Neural progenitor cell (in vitro differentiated cells): ENCODE measurements around the gene PTBP3. TPM values are rescaled to one million over a fixed set of nuclear protein-coding genes. Genes with fewer than 3 reads are reported as not detected.

ENCODE experiments used
- DNase-seq: peaks from one replicate; pipeline ENCODE4 v3.0.0-alpha.2; 2016; ENCODE audit warnings: low spot score
- H2AFZ ChIP-seq: fragments of 200-600 bp; sonication (generic); replicated peaks from 2 replicates; pipeline ENCODE4 v1.6.1; 2016; ENCODE audit warnings: antibody characterized with exemption
- H3F3A ChIP-seq: fragments of 200-600 bp; sonication (generic); 2 replicates; pipeline ENCODE4 v1.6.1; 2016; ENCODE audit warnings: antibody characterized with exemption, low read depth
- H3K27ac ChIP-seq: fragments of 200-600 bp; sonication (generic); 2 replicates; pipeline ENCODE4 v1.5.1; 2016; ENCODE audit warnings: mild to moderate bottlenecking
- H3K27me3 ChIP-seq: fragments of 200-600 bp; sonication (generic); 2 replicates; pipeline ENCODE4 v1.6.1; 2016; ENCODE audit warnings: mild to moderate bottlenecking, moderate library complexity
- H3K36me3 ChIP-seq: fragments of 200-600 bp; sonication (generic); 2 replicates; pipeline ENCODE4 v1.5.1; 2016
- H3K4me1 ChIP-seq: fragments of 200-600 bp; sonication (generic); 2 replicates; pipeline ENCODE4 v1.6.1; 2016; ENCODE audit warnings: mixed run types
- H3K4me2 ChIP-seq: fragments of 200-600 bp; sonication (generic); 2 replicates; pipeline ENCODE4 v1.6.1; 2016
- H3K4me3 ChIP-seq: fragments of 200-600 bp; sonication (generic); 2 replicates; pipeline ENCODE4 v1.5.1; 2016
- H3K79me2 ChIP-seq: fragments of 200-600 bp; sonication (generic); 2 replicates; pipeline ENCODE4 v1.6.1; 2016; ENCODE audit warnings: low read depth
- H3K9ac ChIP-seq: fragments of 200-600 bp; sonication (generic); 2 replicates; pipeline ENCODE4 v1.6.1; 2016
- H3K9me3 ChIP-seq: fragments of 200-600 bp; sonication (generic); 2 replicates; pipeline ENCODE4 v1.5.1; 2016; ENCODE audit warnings: low read depth
- H4K20me1 ChIP-seq: fragments of 200-600 bp; sonication (generic); 2 replicates; pipeline ENCODE4 v1.6.1; 2016; ENCODE audit warnings: low read depth
- H3K27ac Mint-ChIP-seq: 3 replicates; pipeline ENCODE4 v1.8.0; 2021; ENCODE audit warnings: mixed read lengths
- H3K27me3 Mint-ChIP-seq: 2 replicates; pipeline ENCODE4 v1.8.0; 2022; ENCODE audit warnings: low read depth, mild to moderate bottlenecking, inconsistent platforms, moderate library complexity, mixed read lengths; ENCODE audit not compliant: insufficient read depth
- H3K36me3 Mint-ChIP-seq: 3 replicates; pipeline ENCODE4 v1.8.0; 2021; ENCODE audit warnings: mixed read lengths
- H3K4me1 Mint-ChIP-seq: 3 replicates; pipeline ENCODE4 v1.8.0; 2021; ENCODE audit warnings: mixed read lengths
- H3K4me3 Mint-ChIP-seq: 3 replicates; pipeline ENCODE4 v1.8.0; 2021; ENCODE audit warnings: mild to moderate bottlenecking, moderate library complexity, mixed read lengths
- H3K9me3 Mint-ChIP-seq: 3 replicates; pipeline ENCODE4 v1.8.0; 2020; ENCODE audit warnings: mixed read lengths
- EZH2 ChIP-seq: fragments of 200-600 bp; sonication (generic); IDR thresholded peaks from 2 replicates; pipeline ENCODE4 v1.6.1; 2017; ENCODE audit warnings: antibody characterized with exemption, mild to moderate bottlenecking, moderate library complexity
- EZH2phosphoT487 ChIP-seq: fragments of 200-600 bp; sonication (generic); IDR thresholded peaks from 2 replicates; pipeline ENCODE4 v1.6.1; 2017; ENCODE audit warnings: antibody characterized with exemption
- total RNA-seq: library from RNA; depleted of rRNA; stranded (reverse); fragments of >200 nt; gene quantifications from 2 replicates; pipeline ENCODE4 v1.2.3, GENCODE V29; 2015; ENCODE audit warnings: low replicate concordance
- TF ChIP-seq, protein P1 (sequence below): fragments of 200-600 bp; sonication (generic); IDR thresholded peaks from 2 replicates; pipeline ENCODE4 v1.5.1; 2017; ENCODE audit warnings: antibody characterized with exemption, mild to moderate bottlenecking

The PTBP3 gene
- total RNA-seq, 1 donor from 2014 or later, result 84.7 TPM

- no peak overlapping the region for H3K4me3 Mint-ChIP-seq
- peaks cover 6% of the 10 kb centered on the region for H3K36me3 ChIP-seq
- no peaks in the 10 kb centered on the region for H3K9me3 ChIP-seq
- no peak overlapping the region for H3K9ac ChIP-seq
- no peaks in the 10 kb centered on the region for H3K27me3 ChIP-seq
- peaks cover 24% of the 10 kb centered on the region for H4K20me1 ChIP-seq
- H3K27ac Mint-ChIP-seq, result no peak overlapping the region
- peaks cover 8% of the 10 kb centered on the region for H3K4me1 Mint-ChIP-seq
- TF ChIP-seq EZH2phosphoT487 (no peak), EZH2 (no peak)
- TF ChIP-seq, protein P1, sequence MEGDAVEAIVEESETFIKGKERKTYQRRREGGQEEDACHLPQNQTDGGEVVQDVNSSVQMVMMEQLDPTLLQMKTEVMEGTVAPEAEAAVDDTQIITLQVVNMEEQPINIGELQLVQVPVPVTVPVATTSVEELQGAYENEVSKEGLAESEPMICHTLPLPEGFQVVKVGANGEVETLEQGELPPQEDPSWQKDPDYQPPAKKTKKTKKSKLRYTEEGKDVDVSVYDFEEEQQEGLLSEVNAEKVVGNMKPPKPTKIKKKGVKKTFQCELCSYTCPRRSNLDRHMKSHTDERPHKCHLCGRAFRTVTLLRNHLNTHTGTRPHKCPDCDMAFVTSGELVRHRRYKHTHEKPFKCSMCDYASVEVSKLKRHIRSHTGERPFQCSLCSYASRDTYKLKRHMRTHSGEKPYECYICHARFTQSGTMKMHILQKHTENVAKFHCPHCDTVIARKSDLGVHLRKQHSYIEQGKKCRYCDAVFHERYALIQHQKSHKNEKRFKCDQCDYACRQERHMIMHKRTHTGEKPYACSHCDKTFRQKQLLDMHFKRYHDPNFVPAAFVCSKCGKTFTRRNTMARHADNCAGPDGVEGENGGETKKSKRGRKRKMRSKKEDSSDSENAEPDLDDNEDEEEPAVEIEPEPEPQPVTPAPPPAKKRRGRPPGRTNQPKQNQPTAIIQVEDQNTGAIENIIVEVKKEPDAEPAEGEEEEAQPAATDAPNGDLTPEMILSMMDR, result no peak
- no peak for DNase-seq
- no peaks in the 10 kb centered on the region for H3F3A ChIP-seq
- no peaks in the 10 kb centered on the region for H3K4me1 ChIP-seq
- H3K27me3 Mint-ChIP-seq, result no peaks in the 10 kb centered on the region
- no peak overlapping the region for H2AFZ ChIP-seq
- peaks cover 99% of the 10 kb centered on the region for H3K79me2 ChIP-seq
- no peak overlapping the region for H3K4me2 ChIP-seq
- no peak overlapping the region for H3K27ac ChIP-seq
- peaks cover 44% of the 10 kb centered on the region for H3K36me3 Mint-ChIP-seq
- H3K9me3 Mint-ChIP-seq, result peaks cover 9% of the 10 kb centered on the region
- no peak overlapping the region for H3K4me3 ChIP-seq
Measured at GRCh38 chr9:112295174-112295573, 38.2 kb downstream of the PTBP3 start.

DNA sequence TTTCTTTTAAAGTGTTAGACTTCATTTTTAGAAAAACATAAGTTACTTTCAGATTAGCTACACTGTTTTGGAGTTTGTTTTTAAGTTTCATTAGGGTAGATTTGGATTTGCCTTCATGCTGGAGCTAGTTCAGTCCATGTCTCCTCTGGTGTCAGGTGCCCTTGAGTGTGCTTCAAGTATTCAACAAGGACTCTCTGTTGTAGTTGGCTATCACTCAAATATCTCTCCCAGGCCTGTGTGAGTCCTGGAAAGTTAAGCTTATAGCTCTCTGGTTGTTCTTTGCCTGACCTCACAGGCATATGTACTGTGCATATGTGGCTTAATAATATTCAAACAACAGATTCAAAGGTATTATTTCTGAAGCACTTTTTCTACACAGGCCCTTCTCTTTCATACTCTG lies 45.4 kb downstream of the PTBP3 start:
- H3K4me3 Mint-ChIP-seq, result no peak overlapping the region

GRCh38 chr9:112286926-112287325 lies 46.5 kb downstream of the PTBP3 start:
- H3K4me3 ChIP-seq, result no peak overlapping the region
- DNase-seq, result no peak
- Mint-ChIP-seq H3K27me3 (peaks cover 5% of the 10 kb centered on the region), H3K4me1 (no peaks in the 10 kb centered on the region), H3K27ac (no peak overlapping the region), H3K4me3 (no peak overlapping the region), H3K9me3 (peaks cover 52% of the 10 kb centered on the region), H3K36me3 (peaks cover 61% of the 10 kb centered on the region)
- H3K4me2 ChIP-seq, result no peak overlapping the region
- H3K27me3 ChIP-seq, result no peaks in the 10 kb centered on the region
- H3K27ac ChIP-seq, result no peak overlapping the region
- H3K9ac ChIP-seq, result no peak overlapping the region
- no peak for TF ChIP-seq EZH2phosphoT487
- TF ChIP-seq, protein P1, result no peak
- TF ChIP-seq EZH2, result no peak
- peaks cover 48% of the 10 kb centered on the region for H3K79me2 ChIP-seq
- H3F3A ChIP-seq, result peaks cover 5% of the 10 kb centered on the region
- H3K4me1 ChIP-seq, result peaks cover 8% of the 10 kb centered on the region
- no peak overlapping the region for H2AFZ ChIP-seq
- peaks cover 4% of the 10 kb centered on the region for H3K9me3 ChIP-seq
- H3K36me3 ChIP-seq, result peaks cover 27% of the 10 kb centered on the region
- H4K20me1 ChIP-seq, result no peaks in the 10 kb centered on the region

More for the DNA sequence above, 45.4 kb downstream of the PTBP3 start:
- H2AFZ ChIP-seq, result no peak overlapping the region
- Mint-ChIP-seq H3K9me3 (peaks cover 50% of the 10 kb centered on the region), H3K4me1 (no peaks in the 10 kb centered on the region), H3K27ac (no peak overlapping the region), H3K27me3 (peaks cover 5% of the 10 kb centered on the region), H3K36me3 (peaks cover 66% of the 10 kb centered on the region)
- H3K27ac ChIP-seq, result no peak overlapping the region
- peaks cover 5% of the 10 kb centered on the region for H3F3A ChIP-seq
- no peak overlapping the region for H3K9ac ChIP-seq
- H3K9me3 ChIP-seq, result peaks cover 4% of the 10 kb centered on the region
- H3K27me3 ChIP-seq, result no peaks in the 10 kb centered on the region
- no peak overlapping the region for H3K4me3 ChIP-seq
- no peak overlapping the region for H3K4me2 ChIP-seq
- no peaks in the 10 kb centered on the region for H4K20me1 ChIP-seq
- no peak for TF ChIP-seq EZH2
- TF ChIP-seq EZH2phosphoT487, result no peak
- TF ChIP-seq, protein P1, result no peak
- no peak for DNase-seq
- peaks cover 8% of the 10 kb centered on the region for H3K4me1 ChIP-seq
- H3K79me2 ChIP-seq, result peaks cover 59% of the 10 kb centered on the region
- H3K36me3 ChIP-seq, result peaks cover 27% of the 10 kb centered on the region
